Thyroid gland (tissue), 4 donors: ENCODE data around the gene ALKBH6. TPM values are rescaled to one million over a fixed set of nuclear protein-coding genes. Genes with fewer than 3 reads are reported as not detected.

Experiments
- DNase-seq, 2 donors: peaks; one replicate each; pipeline ENCODE4 v3.0.0-alpha.2; 2019
- H3K27ac ChIP-seq, 3 donors: fragments of 200-600 bp; sonication (generic); 1 replicate in 2 of 3; 2 replicates in 1 of 3; pipeline ENCODE4 v1.5.1; 2016 to 2019; ENCODE audit warnings: mild to moderate bottlenecking in 1 of 3, moderate library complexity in 1 of 3
- H3K27me3 ChIP-seq: fragments of 200-600 bp; sonication (generic); one replicate; pipeline ENCODE4 v1.5.1; 2019
- H3K36me3 ChIP-seq, 2 donors: fragments of 200-600 bp; sonication (generic); one replicate each; pipeline ENCODE4 v1.5.1; 2016 to 2019
- H3K4me1 ChIP-seq, 2 donors: fragments of 200-600 bp; sonication (generic); one replicate each; pipeline ENCODE4 v1.5.1; 2017 to 2019
- H3K4me3 ChIP-seq, 3 donors: fragments of 200-600 bp; sonication (generic); replicated peaks in 1 of 3; 1 replicate in 2 of 3; 2 replicates in 1 of 3; pipeline ENCODE4 v1.5.1; 2016; ENCODE audit warnings: mild to moderate bottlenecking in 1 of 3
- H3K9me3 ChIP-seq: fragments of 200-600 bp; sonication (generic); one replicate; pipeline ENCODE4 v1.5.1; 2017
- CTCF ChIP-seq, 6 experiments: fragments of 200-600 bp in 3 of 6; fragments of 450-650 bp in 3 of 6; sonication (generic) in 3 of 6; IDR thresholded peaks; one replicate each; pipeline ENCODE4 v1.5.1; 2016 to 2019; ENCODE audit warnings: antibody characterized with exemption in 6 of 6, mild to moderate bottlenecking in 2 of 6, inconsistent platforms in 1 of 6, moderate library complexity in 1 of 6
- POLR2A ChIP-seq, 2 donors: fragments of 450-650 bp; IDR thresholded peaks; one replicate each; pipeline ENCODE4 v1.6.1; 2017; ENCODE audit warnings: antibody characterized with exemption in 2 of 2, mild to moderate bottlenecking in 2 of 2, moderate library complexity in 1 of 2
- WGBS, 2 donors: methylation state at CpG; one replicate each; pipeline ENCODE4 v1.1.5; 2017; 5-methylcytosine and 5-hydroxymethylcytosine counted together
- intact Hi-C: fragments of 100-400 bp; cut with DNase I; formaldehyde crosslinking; loops from one replicate; pipeline ENCODE4 v1.15.1; 2023
- total RNA-seq, 4 donors: library from RNA; depleted of rRNA; stranded (reverse); fragments of >200 nt; gene quantifications; one replicate each; pipeline ENCODE4 v1.2.3, GENCODE V29; 2016

ALKBH6 gene
- total RNA-seq, 4 donors from 2014 or later, result 15.4 to 60.9 (median 32.0) TPM

GRCh38 chr19:35978832-35979365 is 35.1 kb downstream of the ALKBH6 start:
- TF ChIP-seq CTCF (IDR thresholded peaks at IDR 0.05) (no peak), POLR2A (IDR thresholded peaks at IDR 0.05) (no peak)
- Histone ChIP-seq H3K4me3 (no peak overlapping the region), H3K27ac (no peak overlapping the region), H3K36me3 (no peaks in the 10 kb centered on the region), H3K9me3 (no peaks in the 10 kb centered on the region), H3K27me3 (no peaks in the 10 kb centered on the region), H3K4me1 (no peaks in the 10 kb centered on the region)
- no peak for DNase-seq
- WGBS, 2 donors, result 54 to 63% methylated on average over 15 to 20 of the region's 20 CpGs
- intact Hi-C loops, result no loop called here

GRCh38 chr19:35978271-35978670 is 35.7 kb downstream of the ALKBH6 start:
- H3K4me3 ChIP-seq, result no peak overlapping the region
- no peaks in the 10 kb centered on the region for H3K36me3 ChIP-seq
- H3K27me3 ChIP-seq, result no peaks in the 10 kb centered on the region
- H3K4me1 ChIP-seq, result no peaks in the 10 kb centered on the region
- 45 to 53% methylated on average over 5 of the region's 5 CpGs for WGBS, 2 donors
- no peak for DNase-seq
- no peaks in the 10 kb centered on the region for H3K9me3 ChIP-seq
- no peak overlapping the region for H3K27ac ChIP-seq
- TF ChIP-seq CTCF (IDR thresholded peaks at IDR 0.05) (no peak), POLR2A (IDR thresholded peaks at IDR 0.05) (no peak)
- intact Hi-C loops, result no loop called here

- Histone ChIP-seq H3K36me3 (no peaks in the 10 kb centered on the region), H3K9me3 (no peaks in the 10 kb centered on the region), H3K27me3 (no peaks in the 10 kb centered on the region), H3K4me1 (no peaks in the 10 kb centered on the region), H3K27ac (no peak overlapping the region), H3K4me3 (no peak overlapping the region)
- TF ChIP-seq POLR2A (IDR thresholded peaks at IDR 0.05) (no peak), CTCF (IDR thresholded peaks at IDR 0.05) (no peak)
- no peak for DNase-seq
- WGBS, 2 donors, result 52 to 58% methylated on average over 12 to 14 of the region's 14 CpGs
- intact Hi-C loops, result no loop called here
These were observed 36.4 kb downstream of the ALKBH6 start for GRCh38 chr19:35977446-35978222.

- intact Hi-C loops, result no loop called here
- no peaks in the 10 kb centered on the region for H3K27me3 ChIP-seq
- WGBS, 2 donors, result 21 to 44% methylated on average over 4 to 5 of the region's 5 CpGs
- DNase-seq, result peak in 1 of 2 donors; percentile 10
- H3K27ac ChIP-seq, result no peak overlapping the region
- no peak overlapping the region for H3K4me3 ChIP-seq
- no peaks in the 10 kb centered on the region for H3K9me3 ChIP-seq
- no peaks in the 10 kb centered on the region for H3K36me3 ChIP-seq
- TF ChIP-seq CTCF (IDR thresholded peaks at IDR 0.05) (no peak), POLR2A (IDR thresholded peaks at IDR 0.05) (no peak)
- no peaks in the 10 kb centered on the region for H3K4me1 ChIP-seq
These were observed 38.3 kb downstream of the ALKBH6 start for GRCh38 chr19:35975608-35976214.

- TF ChIP-seq CTCF (IDR thresholded peaks at IDR 0.05), result no peak
- TF ChIP-seq POLR2A (IDR thresholded peaks at IDR 0.05), result no peak
- Histone ChIP-seq H3K27me3 (no peaks in the 10 kb centered on the region), H3K4me1 (no peaks in the 10 kb centered on the region), H3K9me3 (no peaks in the 10 kb centered on the region), H3K4me3 (no peak overlapping the region), H3K36me3 (no peaks in the 10 kb centered on the region), H3K27ac (no peak overlapping the region)
- DNase-seq, result no peak
- 58 to 66% methylated on average over 4 to 5 of the region's 8 CpGs for WGBS, 2 donors
- intact Hi-C loops, result no loop called here
These were observed 40.5 kb downstream of the ALKBH6 start for GRCh38 chr19:35973487-35973886.
